CD8-positive, alpha-beta memory T cell (primary cell): ENCODE measurements around the gene NHERF2. TPM values are rescaled to one million over a fixed set of nuclear protein-coding genes. Genes with fewer than 3 reads are reported as not detected.

ENCODE experiments used
- CTCF ChIA-PET: fragments of 350-600 bp; sonication (Branson Sonifier 250); formaldehyde crosslinking; loops from one replicate; lab custom pipeline; 2021; ENCODE audit warnings: antibody characterized with exemption; lab: Charles Lee
- POLR2A ChIA-PET: fragments of 350-600 bp; sonication (Branson Sonifier 250); formaldehyde crosslinking; loops from one replicate; lab custom pipeline; 2021; ENCODE audit warnings: antibody characterized with exemption; lab: Charles Lee
- DNase-seq, 5 donors: peaks; one replicate each; pipeline versions ENCODE4 v3.0.0 to v3.0.0-alpha.2; 2020 to 2022; ENCODE audit warnings: mixed read lengths in 1 of 5
- H3K27ac ChIP-seq: one replicate; pipeline ENCODE4 v1.7.0; 2013; ENCODE audit warnings: low read depth, mild to moderate bottlenecking, low read length, moderate library complexity
- H3K27me3 ChIP-seq: 2 replicates; pipeline ENCODE4 v1.7.0; 2013; ENCODE audit warnings: low read length, mild to moderate bottlenecking; ENCODE audit not compliant: insufficient read depth, poor library complexity, severe bottlenecking
- H3K36me3 ChIP-seq: 2 replicates; pipeline ENCODE4 v1.7.0; 2013; ENCODE audit warnings: mild to moderate bottlenecking, low read length, moderate library complexity; ENCODE audit not compliant: insufficient read depth
- H3K4me1 ChIP-seq: 2 replicates; pipeline ENCODE4 v1.7.0; 2013; ENCODE audit warnings: mild to moderate bottlenecking, low read length, moderate library complexity; ENCODE audit not compliant: insufficient read depth
- H3K4me3 ChIP-seq: 2 replicates; pipeline ENCODE4 v1.7.0; 2013; ENCODE audit warnings: mild to moderate bottlenecking, low read length
- H3K9me3 ChIP-seq: 2 replicates; pipeline ENCODE4 v1.7.0; 2013; ENCODE audit warnings: mild to moderate bottlenecking, low read length
- H3K27ac Mint-ChIP-seq, 8 donors: one replicate each; pipeline ENCODE4 v1.8.0; 2020 to 2021; ENCODE audit warnings: mixed read lengths in 8 of 8, mild to moderate bottlenecking in 6 of 8, inconsistent platforms in 3 of 8, moderate library complexity in 3 of 8
- H3K27me3 Mint-ChIP-seq, 2 donors: one replicate each; pipeline ENCODE4 v1.8.0; 2020 to 2021; ENCODE audit warnings: mixed read lengths in 2 of 2, mild to moderate bottlenecking in 1 of 2, moderate library complexity in 1 of 2
- H3K36me3 Mint-ChIP-seq, 3 donors: one replicate each; pipeline ENCODE4 v1.8.0; 2020 to 2021; ENCODE audit warnings: mixed read lengths in 3 of 3, inconsistent platforms in 1 of 3, mild to moderate bottlenecking in 1 of 3
- H3K4me1 Mint-ChIP-seq, 3 donors: one replicate each; pipeline ENCODE4 v1.8.0; 2020 to 2021; ENCODE audit warnings: mixed read lengths in 3 of 3, inconsistent platforms in 1 of 3, mild to moderate bottlenecking in 1 of 3
- H3K4me3 Mint-ChIP-seq, 7 donors: one replicate each; pipeline ENCODE4 v1.8.0; 2020 to 2021; ENCODE audit warnings: mixed read lengths in 7 of 7, mild to moderate bottlenecking in 6 of 7, moderate library complexity in 4 of 7, inconsistent platforms in 2 of 7
- H3K9me3 Mint-ChIP-seq, 5 donors: one replicate each; pipeline ENCODE4 v1.8.0; 2020 to 2022; ENCODE audit warnings: mixed read lengths in 5 of 5, mild to moderate bottlenecking in 3 of 5, moderate library complexity in 2 of 5, inconsistent platforms in 1 of 5
- polyA plus RNA-seq: library from polyadenylated mRNA; unstranded; fragments of 300-500 nt; fragmentation: Illumina TruSeq; gene quantifications from one replicate; pipeline ENCODE4 v1.2.3, GENCODE V29; 2021
- total RNA-seq, 2 experiments: library from RNA; stranded (reverse); gene quantifications; one replicate each; pipeline ENCODE4 v1.2.3, GENCODE V29; 2021

NHERF2 gene
- total and polyA plus RNA-seq, 3 experiments from 2014 or later, result 0.51 to 4.1 (median 3.0) TPM

- Mint-ChIP-seq H3K4me1 (peaks cover 0 to 3% (median 0%) of the 10 kb centered on the region in 3 donors), H3K27me3 (no peaks in the 10 kb centered on the region), H3K4me3 (no peak overlapping the region), H3K27ac (no peak overlapping the region), H3K9me3 (no peaks in the 10 kb centered on the region), H3K36me3 (peaks cover 0 to 66% (median 2%) of the 10 kb centered on the region in 3 donors)
- ChIA-PET CTCF (interaction anchor here (0.9 kb wide), 1 partner anchor 615 kb away, joined by 3 read pairs; no protein-coding TSS in a partner anchor), POLR2A (no interaction called here)
- Histone ChIP-seq H3K27me3 (no peaks in the 10 kb centered on the region), H3K4me3 (no peak overlapping the region), H3K27ac (no peak overlapping the region), H3K36me3 (no peaks in the 10 kb centered on the region), H3K4me1 (no peaks in the 10 kb centered on the region), H3K9me3 (no peaks in the 10 kb centered on the region)
- no peak for DNase-seq
Measured at GRCh38 chr16:2086106-2086742, 59.5 kb downstream of the NHERF2 start.

GRCh38 chr16:2086812-2087747 lies 60.4 kb downstream of the NHERF2 start:
- Histone ChIP-seq H3K27ac (no peak overlapping the region), H3K27me3 (no peaks in the 10 kb centered on the region), H3K9me3 (no peaks in the 10 kb centered on the region), H3K4me1 (no peaks in the 10 kb centered on the region), H3K36me3 (no peaks in the 10 kb centered on the region), H3K4me3 (no peak overlapping the region)
- ChIA-PET POLR2A (no interaction called here), CTCF (no interaction called here)
- no peak for DNase-seq
- H3K36me3 Mint-ChIP-seq, result peaks cover 0 to 64% (median 2%) of the 10 kb centered on the region in 3 donors
- peak overlapping the region in 1 of 8 donors; percentile 35 for H3K27ac Mint-ChIP-seq
- peaks cover 0 to 3% (median 0%) of the 10 kb centered on the region in 3 donors for H3K4me1 Mint-ChIP-seq
- no peak overlapping the region for H3K4me3 Mint-ChIP-seq
- H3K27me3 Mint-ChIP-seq, result no peaks in the 10 kb centered on the region
- H3K9me3 Mint-ChIP-seq, result no peaks in the 10 kb centered on the region

GRCh38 chr16:2087748-2088631 lies 61.3 kb downstream of the NHERF2 start:
- no peaks in the 10 kb centered on the region for H3K27me3 ChIP-seq
- Mint-ChIP-seq H3K4me1 (peaks cover 0 to 2% (median 0%) of the 10 kb centered on the region in 3 donors), H3K4me3 (no peak overlapping the region), H3K27ac (peak overlapping the region in 2 of 8 donors; percentile 35 to 46), H3K36me3 (peaks cover 0 to 65% (median 2%) of the 10 kb centered on the region in 3 donors), H3K9me3 (no peaks in the 10 kb centered on the region), H3K27me3 (no peaks in the 10 kb centered on the region)
- no peaks in the 10 kb centered on the region for H3K9me3 ChIP-seq
- ChIA-PET POLR2A (no interaction called here), CTCF (no interaction called here)
- DNase-seq, result no peak
- H3K36me3 ChIP-seq, result no peaks in the 10 kb centered on the region
- H3K4me1 ChIP-seq, result no peaks in the 10 kb centered on the region
- H3K4me3 ChIP-seq, result no peak overlapping the region
- no peak overlapping the region for H3K27ac ChIP-seq

Other genes starting within 250 kb of the NHERF2 start
Only the 30 nearest of the 31 such genes appear.
- 10 to 100 TPM; 73.9 to 82.8 TPM for gene NUBP2, start 243.9 kb upstream of the NHERF2 start, total RNA-seq
- gene NUBP2, start 243.9 kb upstream of the NHERF2 start, polyA plus RNA-seq, result 96.6 TPM
- gene IGFALS, start 233.2 kb upstream of the NHERF2 start, total RNA-seq, result not detected
- gene IGFALS, start 233.2 kb upstream of the NHERF2 start, polyA plus RNA-seq, result not detected
- 10 to 100 TPM; 41.2 to 44.5 TPM for gene HAGH, start 200.1 kb upstream of the NHERF2 start, total RNA-seq
- 54.3 TPM for gene HAGH, start 200.1 kb upstream of the NHERF2 start, polyA plus RNA-seq
- 10 to 100 TPM; 19.3 to 20.9 TPM for gene FAHD1, start 199.7 kb upstream of the NHERF2 start, total RNA-seq
- 26.7 TPM for gene FAHD1, start 199.7 kb upstream of the NHERF2 start, polyA plus RNA-seq
- not detected for gene MEIOB, start 154.7 kb upstream of the NHERF2 start, total RNA-seq
- gene MEIOB, start 154.7 kb upstream of the NHERF2 start, polyA plus RNA-seq, result not detected
- not detected for gene HS3ST6, start 108.5 kb upstream of the NHERF2 start, total RNA-seq
- not detected for gene HS3ST6, start 108.5 kb upstream of the NHERF2 start, polyA plus RNA-seq
- 10 to 100 TPM; 20.4 TPM for gene MSRB1, start 83.7 kb upstream of the NHERF2 start, total RNA-seq
- 20.2 TPM for gene MSRB1, start 83.7 kb upstream of the NHERF2 start, polyA plus RNA-seq
- under 1 TPM; 0.37 to 0.62 TPM for gene RPL3L, start 72.2 kb upstream of the NHERF2 start, total RNA-seq
- gene RPL3L, start 72.2 kb upstream of the NHERF2 start, polyA plus RNA-seq, result not detected
- gene NDUFB10, start 67.4 kb upstream of the NHERF2 start, total RNA-seq, result 100 to 1,000 TPM; 150 to 152 TPM
- gene NDUFB10, start 67.4 kb upstream of the NHERF2 start, polyA plus RNA-seq, result 236 TPM
- 1,000 to 10,000 TPM; 5,023 to 5,213 TPM for gene RPS2, start 62.1 kb upstream of the NHERF2 start, total RNA-seq
- gene RPS2, start 62.1 kb upstream of the NHERF2 start, polyA plus RNA-seq, result 5,049 TPM
- gene RNF151, start 60.0 kb upstream of the NHERF2 start, total RNA-seq, result not detected
- gene RNF151, start 60.0 kb upstream of the NHERF2 start, polyA plus RNA-seq, result not detected
- 10 to 100 TPM; 74.6 to 78.0 TPM for gene TBL3, start 54.8 kb upstream of the NHERF2 start, total RNA-seq
- 62.9 TPM for gene TBL3, start 54.8 kb upstream of the NHERF2 start, polyA plus RNA-seq
- under 1 TPM; 0.47 to 0.48 TPM for gene NOXO1, start 45.4 kb upstream of the NHERF2 start, total RNA-seq
- gene NOXO1, start 45.4 kb upstream of the NHERF2 start, polyA plus RNA-seq, result not detected
- gene GFER, start 42.7 kb upstream of the NHERF2 start, total RNA-seq, result 10 to 100 TPM; 41.7 to 50.1 TPM
- gene GFER, start 42.7 kb upstream of the NHERF2 start, polyA plus RNA-seq, result 38.4 TPM
- gene SYNGR3, start 36.9 kb upstream of the NHERF2 start, total RNA-seq, result 1 to 10 TPM; 3.4 to 3.6 TPM
- gene SYNGR3, start 36.9 kb upstream of the NHERF2 start, polyA plus RNA-seq, result 2.1 TPM
- 10 to 100 TPM; 91.8 to 96.6 TPM for gene ZNF598, start 17.1 kb upstream of the NHERF2 start, total RNA-seq
- 11.3 TPM for gene ZNF598, start 17.1 kb upstream of the NHERF2 start, polyA plus RNA-seq
- 10 to 100 TPM in 1 of 2 experiments, 1 to 10 TPM in 1; 9.4 to 12.5 TPM for gene NPW, start 7.1 kb upstream of the NHERF2 start, total RNA-seq
- not detected for gene NPW, start 7.1 kb upstream of the NHERF2 start, polyA plus RNA-seq
- gene NTHL1, start 20.9 kb downstream of the NHERF2 start, total RNA-seq, result 10 to 100 TPM; 28.7 to 29.5 TPM
- 16.3 TPM for gene NTHL1, start 20.9 kb downstream of the NHERF2 start, polyA plus RNA-seq
- 10 to 100 TPM; 79.3 to 86.3 TPM for gene TSC2, start 21.1 kb downstream of the NHERF2 start, total RNA-seq
- 46.4 TPM for gene TSC2, start 21.1 kb downstream of the NHERF2 start, polyA plus RNA-seq
- 10 to 100 TPM; 58.9 to 66.2 TPM for gene PKD1, start 109.0 kb downstream of the NHERF2 start, total RNA-seq
- 9.9 TPM for gene PKD1, start 109.0 kb downstream of the NHERF2 start, polyA plus RNA-seq
- gene RAB26, start 121.7 kb downstream of the NHERF2 start, total RNA-seq, result under 1 TPM; 0.20 to 0.55 TPM
- 0.75 TPM for gene RAB26, start 121.7 kb downstream of the NHERF2 start, polyA plus RNA-seq
- 100 to 1,000 TPM; 102 to 106 TPM for gene TRAF7, start 128.9 kb downstream of the NHERF2 start, total RNA-seq
- 7.3 TPM for gene TRAF7, start 128.9 kb downstream of the NHERF2 start, polyA plus RNA-seq
- under 1 TPM; 0.13 to 0.24 TPM for gene CASKIN1, start 169.7 kb downstream of the NHERF2 start, total RNA-seq
- not detected for gene CASKIN1, start 169.7 kb downstream of the NHERF2 start, polyA plus RNA-seq
- 10 to 100 TPM; 75.4 to 76.8 TPM for gene MLST8, start 178.6 kb downstream of the NHERF2 start, total RNA-seq
- gene MLST8, start 178.6 kb downstream of the NHERF2 start, polyA plus RNA-seq, result 30.8 TPM
- 10 to 100 TPM in 1 of 2 experiments, 1 to 10 TPM in 1; 8.4 to 10.9 TPM for gene BRICD5, start 184.0 kb downstream of the NHERF2 start, total RNA-seq
- gene BRICD5, start 184.0 kb downstream of the NHERF2 start, polyA plus RNA-seq, result 0.14 TPM
- 10 to 100 TPM; 27.3 to 30.9 TPM for gene PGP, start 187.9 kb downstream of the NHERF2 start, total RNA-seq
- gene PGP, start 187.9 kb downstream of the NHERF2 start, polyA plus RNA-seq, result 14.7 TPM
- gene E4F1, start 196.7 kb downstream of the NHERF2 start, total RNA-seq, result 10 to 100 TPM; 28.9 to 29.8 TPM
- 16.5 TPM for gene E4F1, start 196.7 kb downstream of the NHERF2 start, polyA plus RNA-seq
- gene DNASE1L2, start 209.5 kb downstream of the NHERF2 start, total RNA-seq, result 1 to 10 TPM; 1.4 to 1.5 TPM
- not detected for gene DNASE1L2, start 209.5 kb downstream of the NHERF2 start, polyA plus RNA-seq
- gene ECI1, start 224.7 kb downstream of the NHERF2 start, total RNA-seq, result 10 to 100 TPM; 30.3 to 33.1 TPM
- gene ECI1, start 224.7 kb downstream of the NHERF2 start, polyA plus RNA-seq, result 45.9 TPM
- gene RNPS1, start 241.2 kb downstream of the NHERF2 start, total RNA-seq, result 100 to 1,000 TPM; 367 to 382 TPM
- 312 TPM for gene RNPS1, start 241.2 kb downstream of the NHERF2 start, polyA plus RNA-seq